Transverse colon (tissue), 4 donors: Measurements from ENCODE around the gene KLK6. TPM values are rescaled to one million over a fixed set of nuclear protein-coding genes. Genes with fewer than 3 reads are reported as not detected.
A peak's percentile ranks its signal among the peaks of the same experiment; 100 is the strongest.

Source experiments
- DNase-seq: peaks from one replicate; pipeline ENCODE4 v3.0.0-alpha.2; 2019
- H3K27ac ChIP-seq, 4 donors: fragments of 200-600 bp; sonication (generic); 2 replicates each; pipeline ENCODE4 v1.5.1; 2016 to 2018; ENCODE audit warnings: inconsistent platforms in 4 of 4
- H3K27me3 ChIP-seq: fragments of 200-600 bp; sonication (generic); 2 replicates; pipeline ENCODE4 v1.5.1; 2017; ENCODE audit warnings: inconsistent platforms
- H3K36me3 ChIP-seq, 4 donors: fragments of 200-600 bp; sonication (generic); 2 replicates each; pipeline ENCODE4 v1.5.1; 2017 to 2019; ENCODE audit warnings: inconsistent platforms in 4 of 4
- H3K4me1 ChIP-seq, 4 donors: fragments of 200-600 bp; sonication (generic); 2 replicates each; pipeline ENCODE4 v1.5.1; 2017 to 2020; ENCODE audit warnings: inconsistent platforms in 4 of 4
- H3K4me3 ChIP-seq, 4 donors: fragments of 200-600 bp; sonication (generic); 1 replicate in 1 of 4; 2 replicates in 3 of 4; pipeline versions ENCODE4 v1.5.1 to v1.6.1; 2017 to 2019; ENCODE audit warnings: inconsistent platforms in 4 of 4
- H3K9me3 ChIP-seq, 2 donors: fragments of 200-600 bp; sonication (generic); 2 replicates each; pipeline ENCODE4 v1.5.1; 2017 to 2019; ENCODE audit warnings: inconsistent platforms in 2 of 2
- EP300 ChIP-seq: sonication (generic); formaldehyde crosslinking; IDR thresholded peaks from one replicate; pipeline ENCODE4 v1.6.1; 2017; ENCODE audit warnings: antibody characterized with exemption, low read depth
- POLR2A ChIP-seq: fragments of 450-650 bp; IDR thresholded peaks from one replicate; pipeline ENCODE4 v1.6.1; 2016; ENCODE audit warnings: antibody characterized with exemption, mild to moderate bottlenecking, moderate library complexity
- POLR2AphosphoS5 ChIP-seq, 3 donors: sonication (generic); formaldehyde crosslinking; IDR thresholded peaks; one replicate each; pipeline ENCODE4 v1.6.1; 2016; ENCODE audit warnings: antibody characterized with exemption in 3 of 3
- WGBS, 2 donors: methylation state at CpG; one replicate each; pipeline ENCODE4 v1.1.5; 2018; ENCODE audit warnings: low coverage in 1 of 2; 5-methylcytosine and 5-hydroxymethylcytosine counted together
- in situ Hi-C, 4 donors: fragments of 200-750 bp; cut with MboI; loops; one replicate each; pipeline versions ENCODE4 v1.15.0 to v1.15.1; 2017; ENCODE audit warnings: low sequenced_read_pairs in 3 of 4, low pct_ligation_motif_present in 1 of 4, low pct_unique_long_range_greater_than_20kb in 1 of 4
- intact Hi-C: fragments of 100-400 bp; cut with DNase I; formaldehyde crosslinking; loops from one replicate; pipeline ENCODE4 v1.15.1; 2023; ENCODE audit warnings: low total_unique reads
- total RNA-seq, 4 donors: library from RNA; depleted of rRNA; stranded (reverse); fragments of >200 nt; gene quantifications; one replicate each; pipeline ENCODE4 v1.1.0, GENCODE V29; 2016
- TF ChIP-seq, protein P1 (sequence below), 5 experiments: fragments of 200-600 bp in 3 of 5; fragments of 450-650 bp in 2 of 5; sonication (generic) in 3 of 5; IDR thresholded peaks; 1 replicate in 2 of 5; 2 replicates in 3 of 5; pipeline ENCODE4 v1.5.1; 2016 to 2017; ENCODE audit warnings: antibody characterized with exemption in 5 of 5, inconsistent platforms in 3 of 5, mild to moderate bottlenecking in 2 of 5, moderate library complexity in 1 of 5

The KLK6 gene
- total RNA-seq, 4 donors from 2014 or later = not detected

DNA sequence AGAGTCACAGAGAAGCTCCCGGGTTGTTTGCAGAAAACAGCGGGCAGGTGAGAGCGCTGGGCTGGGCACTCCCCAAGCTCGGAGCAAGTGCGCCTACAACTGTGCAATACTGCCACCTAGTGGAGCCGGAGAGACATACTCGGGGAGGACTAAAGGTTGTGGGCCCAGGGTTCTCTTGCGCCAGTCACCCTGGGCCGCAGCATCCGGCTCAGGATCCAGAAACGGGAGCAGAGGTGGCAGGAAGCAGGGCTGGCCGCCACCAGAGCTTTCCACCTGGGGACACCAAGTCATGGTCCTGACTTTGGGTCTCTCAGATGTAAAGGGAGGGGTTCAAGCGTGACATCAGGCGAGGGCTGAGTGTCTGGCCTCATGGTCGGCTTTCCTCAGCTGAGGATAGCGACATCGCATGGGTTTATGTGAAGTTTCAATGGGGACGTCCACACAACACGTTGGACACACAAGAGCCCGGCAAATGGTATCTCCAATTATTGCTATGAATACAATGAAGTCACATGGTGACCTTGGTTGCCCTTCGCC, 47.0 kb downstream of the KLK6 start:
- in situ Hi-C loops = no loop called here
- Histone ChIP-seq H3K36me3 (no peaks in the 10 kb centered on the region), H3K9me3 (no peaks in the 10 kb centered on the region), H3K27ac (no peak overlapping the region), H3K27me3 (peaks cover 35% of the 10 kb centered on the region), H3K4me1 (peaks cover 0 to 7% (median 0%) of the 10 kb centered on the region in 4 donors), H3K4me3 (no peak overlapping the region)
- 31% methylated on average over 21 of the region's 21 CpGs; no CpG with 5 or more reads in 1 of the 2 donors for WGBS, 2 donors
- TF ChIP-seq POLR2A (no peak), POLR2AphosphoS5 (IDR thresholded peaks at IDR 0.05) (no peak), EP300 (no peak)
- TF ChIP-seq, protein P1, sequence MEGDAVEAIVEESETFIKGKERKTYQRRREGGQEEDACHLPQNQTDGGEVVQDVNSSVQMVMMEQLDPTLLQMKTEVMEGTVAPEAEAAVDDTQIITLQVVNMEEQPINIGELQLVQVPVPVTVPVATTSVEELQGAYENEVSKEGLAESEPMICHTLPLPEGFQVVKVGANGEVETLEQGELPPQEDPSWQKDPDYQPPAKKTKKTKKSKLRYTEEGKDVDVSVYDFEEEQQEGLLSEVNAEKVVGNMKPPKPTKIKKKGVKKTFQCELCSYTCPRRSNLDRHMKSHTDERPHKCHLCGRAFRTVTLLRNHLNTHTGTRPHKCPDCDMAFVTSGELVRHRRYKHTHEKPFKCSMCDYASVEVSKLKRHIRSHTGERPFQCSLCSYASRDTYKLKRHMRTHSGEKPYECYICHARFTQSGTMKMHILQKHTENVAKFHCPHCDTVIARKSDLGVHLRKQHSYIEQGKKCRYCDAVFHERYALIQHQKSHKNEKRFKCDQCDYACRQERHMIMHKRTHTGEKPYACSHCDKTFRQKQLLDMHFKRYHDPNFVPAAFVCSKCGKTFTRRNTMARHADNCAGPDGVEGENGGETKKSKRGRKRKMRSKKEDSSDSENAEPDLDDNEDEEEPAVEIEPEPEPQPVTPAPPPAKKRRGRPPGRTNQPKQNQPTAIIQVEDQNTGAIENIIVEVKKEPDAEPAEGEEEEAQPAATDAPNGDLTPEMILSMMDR (IDR thresholded peaks at IDR 0.05) = peak; percentile 72 to 87 (median 82)
- intact Hi-C loops = no loop called here
- DNase-seq = peak; percentile 80

DNA sequence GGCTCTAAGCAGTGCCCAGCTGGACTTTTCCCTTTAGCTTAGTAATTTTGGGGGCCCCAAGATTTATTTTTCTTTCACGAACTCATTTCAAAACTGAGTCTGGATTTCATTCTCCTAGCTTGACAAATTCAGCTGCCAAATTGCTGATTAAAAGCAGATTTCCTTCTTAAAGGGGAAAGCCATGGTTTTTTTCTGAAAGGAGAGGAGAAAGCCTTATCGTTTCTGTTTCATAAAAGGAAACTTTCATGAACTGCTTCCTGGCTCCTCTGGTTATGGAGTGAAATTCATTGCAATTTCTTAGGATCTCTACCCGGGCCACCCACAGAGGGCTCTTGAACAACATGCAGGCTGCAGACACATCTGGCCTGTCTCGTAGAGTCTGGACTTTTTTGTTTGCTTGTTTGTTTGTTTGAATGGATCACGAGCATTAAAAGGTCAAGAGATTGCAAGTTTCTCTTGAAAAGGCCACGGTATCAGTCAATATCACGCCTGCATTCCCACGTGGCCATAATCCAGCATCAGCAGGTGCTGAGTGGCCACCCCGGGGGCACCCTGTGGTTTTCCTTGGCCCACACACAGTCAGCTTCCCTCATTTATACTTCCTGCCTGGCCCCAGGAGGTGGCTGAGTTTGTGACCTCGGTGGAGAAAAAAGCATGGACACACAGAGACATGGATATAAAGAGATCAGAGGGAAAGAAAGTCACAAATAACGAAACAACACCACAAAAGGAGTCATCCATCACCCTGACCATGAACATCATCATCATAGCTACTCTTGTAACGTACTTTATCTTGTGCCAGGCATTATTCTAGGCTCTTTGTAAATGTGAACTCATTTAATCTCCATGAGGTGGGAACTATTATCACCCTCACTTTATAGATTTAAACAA, 47.7 kb downstream of the KLK6 start:
- 9 to 13% methylated on average over 5 to 12 of the region's 12 CpGs for WGBS, 2 donors
- DNase-seq = no peak
- intact Hi-C loops (no loop called here), in situ Hi-C loops (no loop called here)
- Histone ChIP-seq H3K4me3 (no peak overlapping the region), H3K27me3 (peaks cover 40% of the 10 kb centered on the region), H3K4me1 (peaks cover 0 to 7% (median 0%) of the 10 kb centered on the region in 4 donors), H3K27ac (no peak overlapping the region), H3K36me3 (no peaks in the 10 kb centered on the region), H3K9me3 (no peaks in the 10 kb centered on the region)
- TF ChIP-seq EP300 (no peak), POLR2AphosphoS5 (IDR thresholded peaks at IDR 0.05) (no peak), POLR2A (no peak)
- TF ChIP-seq, protein P1 (IDR thresholded peaks at IDR 0.05) = no peak

DNA sequence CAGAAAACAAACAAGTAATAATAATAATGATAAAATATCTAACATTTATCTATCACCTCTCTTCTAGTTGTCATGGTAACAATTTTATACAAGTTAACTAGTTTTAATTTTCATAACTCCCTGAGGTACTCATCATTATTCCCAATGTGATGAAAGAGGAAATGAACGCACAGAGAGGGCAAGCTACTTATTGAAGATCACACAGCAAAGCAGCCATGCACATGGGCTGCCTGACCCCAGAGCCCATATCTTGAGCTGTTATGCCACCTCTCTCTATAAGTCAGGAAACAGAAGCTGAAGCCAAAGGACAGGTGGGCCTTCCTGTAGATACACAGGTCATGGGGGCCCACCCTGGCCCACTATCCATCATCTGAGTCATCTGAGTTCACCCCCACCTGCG, 53.3 kb downstream of the KLK6 start:
- intact Hi-C loops = no loop called here
- Histone ChIP-seq H3K27ac (no peak overlapping the region), H3K4me3 (no peak overlapping the region), H3K27me3 (peaks cover 67% of the 10 kb centered on the region), H3K4me1 (no peaks in the 10 kb centered on the region), H3K9me3 (no peaks in the 10 kb centered on the region), H3K36me3 (no peaks in the 10 kb centered on the region)
- no peak for DNase-seq
- WGBS, 2 donors = 77 to 83% methylated on average over 1 to 2 of the region's 2 CpGs
- in situ Hi-C loops = no loop called here
- TF ChIP-seq, protein P1 (IDR thresholded peaks at IDR 0.05) = no peak
- TF ChIP-seq POLR2AphosphoS5 (IDR thresholded peaks at IDR 0.05) (no peak), POLR2A (no peak), EP300 (no peak)

DNA sequence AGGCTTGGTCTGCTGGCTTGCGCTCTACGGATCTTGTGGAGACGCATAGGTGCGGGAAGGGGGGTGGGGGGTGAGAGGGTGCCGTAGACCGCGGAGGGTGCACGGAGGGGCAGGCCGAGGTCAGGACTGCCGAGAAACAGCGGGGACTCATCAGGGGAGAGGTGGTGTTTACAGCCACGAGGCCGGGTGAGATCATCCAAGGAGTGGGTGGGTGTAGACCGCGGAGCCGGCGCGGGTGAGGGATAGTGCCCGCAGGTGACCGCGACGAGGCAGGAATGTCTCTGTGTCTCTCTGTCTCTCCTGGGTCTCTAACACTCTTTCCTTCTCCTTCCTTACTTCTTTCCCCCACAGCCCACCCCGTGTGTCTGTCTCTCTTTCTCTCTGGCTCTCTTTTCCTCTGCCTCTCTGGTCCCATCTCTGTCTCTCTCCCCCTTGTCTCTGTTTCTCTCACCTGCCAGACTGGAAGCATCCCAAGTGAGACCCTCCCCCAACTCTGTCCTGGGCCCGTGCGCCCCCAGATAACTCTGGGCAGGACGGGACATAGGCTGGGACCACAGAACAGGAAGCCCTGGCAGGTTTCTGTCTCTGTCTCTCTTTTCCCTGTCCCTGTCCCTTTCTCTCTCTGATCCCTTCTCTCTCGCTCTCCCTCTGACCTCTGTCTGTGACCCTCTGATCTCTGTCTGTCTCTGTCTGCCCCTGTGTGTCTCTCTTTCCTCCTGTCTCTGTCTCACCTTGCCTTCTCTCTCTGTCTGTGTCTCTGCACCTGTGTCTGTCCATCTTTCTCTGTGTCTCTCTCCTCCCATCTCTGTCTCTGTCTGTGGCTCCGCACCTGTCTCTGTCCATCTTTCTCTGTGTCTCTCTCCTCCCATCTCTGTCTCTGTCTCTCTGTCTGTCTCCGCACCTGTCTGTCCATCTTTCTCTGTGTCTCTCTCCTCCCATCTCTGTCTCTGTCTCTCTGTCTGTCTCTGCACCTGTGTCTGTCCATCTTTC, 56.4 kb downstream of the KLK6 start:
- no peak overlapping the region for H3K27ac ChIP-seq

More for the DNA sequence above, 56.4 kb downstream of the KLK6 start:
- H3K27me3 ChIP-seq = peaks cover 81% of the 10 kb centered on the region
- H3K36me3 ChIP-seq = no peaks in the 10 kb centered on the region
- 8 to 31% methylated on average over 7 to 29 of the region's 29 CpGs for WGBS, 2 donors
- TF ChIP-seq POLR2A (no peak), POLR2AphosphoS5 (IDR thresholded peaks at IDR 0.05) (no peak), EP300 (no peak)
- TF ChIP-seq, protein P1 (IDR thresholded peaks at IDR 0.05) = no peak
- no peaks in the 10 kb centered on the region for H3K9me3 ChIP-seq
- intact Hi-C loops = no loop called here
- in situ Hi-C loops = no loop called here
- H3K4me1 ChIP-seq = peaks cover 0 to 7% (median 4%) of the 10 kb centered on the region in 4 donors
- no peak for DNase-seq
- H3K4me3 ChIP-seq = no peak overlapping the region
